ENCODE measurements around the gene BCL2L13. TPM values are rescaled to one million over a fixed set of nuclear protein-coding genes. Genes with fewer than 3 reads are reported as not detected.

Gene BCL2L13
- total and polyA plus RNA-seq, 4 experiments from 2014 or later: 28.3 to 39.2 (median 32.8) TPM

DNA sequence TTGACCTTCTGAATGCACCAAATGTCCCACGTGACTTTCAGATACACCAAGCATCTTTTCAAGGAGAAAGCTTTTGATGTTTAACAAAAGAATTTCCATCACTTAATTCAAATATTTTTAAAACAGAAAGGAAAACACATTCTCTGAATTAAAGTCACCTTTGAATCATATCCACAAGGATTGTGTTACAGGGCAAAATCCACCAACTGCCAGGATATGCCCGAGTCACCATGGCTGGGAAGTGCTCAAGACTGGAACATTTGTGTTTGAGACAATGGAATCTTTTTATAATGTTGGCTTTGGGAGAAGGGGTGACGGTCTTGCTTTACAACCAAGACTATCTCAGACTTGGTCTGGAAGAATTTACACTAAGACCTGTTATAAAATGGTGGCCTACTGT is 94.9 kb downstream of the BCL2L13 start:
- Mint-ChIP-seq H3K4me3 (peak overlapping the region in 1 of 8 donors; percentile 31), H3K4me1 (peaks cover 10 to 19% (median 14%) of the 10 kb centered on the region in 4 donors), H3K27me3 (no peaks in the 10 kb centered on the region), H3K36me3 (peaks cover 7 to 75% of the 10 kb centered on the region in 2 donors), H3K9me3 (no peaks in the 10 kb centered on the region), H3K27ac (peak overlapping the region; percentile 63 to 87 (median 77))
- no peaks in the 10 kb centered on the region for H3K9me3 ChIP-seq (ENCODE audit: control insufficient read depth in 1 of 2, low read length in 2 of 2)
- peaks cover 20% of the 10 kb centered on the region for H3K36me3 ChIP-seq (ENCODE audit: insufficient read depth, low read length)
- H3K4me3 ChIP-seq (ENCODE audit: low read length in 2 of 2): no peak overlapping the region
- H3K27me3 ChIP-seq (ENCODE audit: insufficient read depth, low read length): no peaks in the 10 kb centered on the region
- no peak for DNase-seq
- CTCF ChIA-PET (ENCODE audit: partially characterized antibody): interaction anchor here (1.6 to 1.9 kb wide), 2 partner anchors 9 to 11 kb away, joined by 4 to 7 read pairs; no protein-coding TSS in a partner anchor
- H3K4me1 ChIP-seq (ENCODE audit: insufficient read depth, low read length): peaks cover 7% of the 10 kb centered on the region
- POLR2A ChIA-PET (ENCODE audit: partially characterized antibody): no interaction called here
- intact Hi-C loops (cut with micrococcal nuclease): no loop called here
- no peak overlapping the region for H3K27ac ChIP-seq (ENCODE audit: low read depth, low read length)

DNA sequence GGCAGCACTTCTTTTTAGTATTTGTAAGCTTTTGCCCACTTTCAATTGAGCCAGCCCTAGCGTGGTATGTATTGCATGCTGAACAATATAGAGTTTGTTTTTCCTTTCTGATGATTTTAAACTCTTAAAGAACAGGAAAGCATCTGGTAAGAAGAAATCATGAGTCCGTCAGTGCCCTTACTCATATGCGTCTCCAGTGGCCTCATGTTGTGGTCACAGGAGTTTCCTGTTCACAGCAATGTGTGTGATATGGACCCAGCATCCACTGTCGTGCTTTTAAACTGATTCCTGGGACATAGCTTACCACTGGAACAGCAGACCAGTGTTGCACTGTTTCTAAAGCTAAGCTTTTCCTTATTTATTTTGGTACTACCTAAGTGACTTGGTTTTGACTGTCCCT is 95.6 kb downstream of the BCL2L13 start:
- DNase-seq: no peak
- peaks cover 25% of the 10 kb centered on the region for H3K36me3 ChIP-seq (ENCODE audit: insufficient read depth, low read length)

DNA sequence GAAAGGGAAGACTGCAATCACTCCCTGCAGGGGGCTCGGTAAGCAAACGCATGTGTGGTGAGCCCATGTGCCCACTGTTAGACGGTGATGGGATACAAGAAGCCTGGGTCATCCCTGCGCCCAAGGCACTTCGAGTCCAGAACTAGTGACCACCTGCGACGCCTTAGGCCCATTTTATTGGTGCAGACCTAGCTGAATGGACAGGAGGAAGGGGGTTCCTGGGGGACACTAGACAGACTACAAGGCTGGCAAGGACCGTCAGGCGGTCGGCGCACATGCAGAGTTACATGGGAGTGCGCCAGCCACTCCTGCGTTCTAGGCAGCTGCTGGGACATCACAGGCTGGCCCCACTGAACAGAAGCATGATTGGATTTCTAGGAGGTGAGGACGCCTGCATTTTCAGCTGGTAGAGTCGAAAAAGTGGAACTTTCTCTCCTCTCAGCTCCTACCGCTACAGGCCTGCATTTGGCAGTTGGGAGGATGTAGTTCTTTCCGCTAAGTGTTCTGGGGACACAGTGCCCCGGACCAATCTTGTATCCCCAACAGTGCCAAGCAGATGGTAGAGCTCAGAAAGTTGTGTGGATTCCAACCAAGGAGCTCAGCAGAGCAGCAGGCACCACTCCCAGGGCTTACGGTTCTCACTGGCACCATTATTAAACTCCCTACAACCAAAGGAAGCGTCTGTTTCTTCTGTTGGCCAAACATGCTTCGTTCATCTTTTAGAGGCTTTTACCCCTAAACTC is 100.0 kb downstream of the BCL2L13 start:
- intact Hi-C loops (cut with micrococcal nuclease): no loop called here
- Mint-ChIP-seq H3K4me1 (peaks cover 10 to 23% (median 16%) of the 10 kb centered on the region in 4 donors), H3K4me3 (no peak overlapping the region), H3K27ac (peak overlapping the region in 2 of 7 donors; percentile 18 to 59), H3K36me3 (peaks cover 11 to 64% of the 10 kb centered on the region in 2 donors), H3K27me3 (no peaks in the 10 kb centered on the region), H3K9me3 (no peaks in the 10 kb centered on the region)
- Histone ChIP-seq H3K4me1 (ENCODE audit: insufficient read depth, low read length) (peaks cover 7% of the 10 kb centered on the region), H3K27ac (ENCODE audit: low read depth, low read length) (no peak overlapping the region), H3K4me3 (ENCODE audit: low read length in 2 of 2) (no peak overlapping the region), H3K9me3 (ENCODE audit: control insufficient read depth in 1 of 2, low read length in 2 of 2) (no peaks in the 10 kb centered on the region), H3K27me3 (ENCODE audit: insufficient read depth, low read length) (no peaks in the 10 kb centered on the region), H3K36me3 (ENCODE audit: insufficient read depth, low read length) (peaks cover 22% of the 10 kb centered on the region)
- POLR2A ChIA-PET (ENCODE audit: partially characterized antibody): no interaction called here
- no peak for DNase-seq
- CTCF ChIA-PET (ENCODE audit: partially characterized antibody): interaction anchor here (1.2 to 15.7 kb wide), 2 partner anchors 15 to 49 kb away, joined by 3 to 240 read pairs; no protein-coding TSS in a partner anchor

More for the DNA sequence above, 95.6 kb downstream of the BCL2L13 start:
- intact Hi-C loops (cut with micrococcal nuclease): no loop called here
- Mint-ChIP-seq H3K4me1 (peaks cover 10 to 19% (median 14%) of the 10 kb centered on the region in 4 donors), H3K27ac (peak overlapping the region; percentile 63 to 87 (median 77)), H3K36me3 (peaks cover 11 to 74% of the 10 kb centered on the region in 2 donors), H3K9me3 (no peaks in the 10 kb centered on the region), H3K4me3 (peak overlapping the region in 1 of 8 donors; percentile 7), H3K27me3 (no peaks in the 10 kb centered on the region)
- no peak overlapping the region for H3K4me3 ChIP-seq (ENCODE audit: low read length in 2 of 2)
- CTCF ChIA-PET (ENCODE audit: partially characterized antibody): interaction anchor here (1.6 to 1.9 kb wide), 2 partner anchors 8 to 10 kb away, joined by 4 to 7 read pairs; no protein-coding TSS in a partner anchor
- peaks cover 7% of the 10 kb centered on the region for H3K4me1 ChIP-seq (ENCODE audit: insufficient read depth, low read length)
- H3K27ac ChIP-seq (ENCODE audit: low read depth, low read length): no peak overlapping the region
- no peaks in the 10 kb centered on the region for H3K9me3 ChIP-seq (ENCODE audit: control insufficient read depth in 1 of 2, low read length in 2 of 2)
- H3K27me3 ChIP-seq (ENCODE audit: insufficient read depth, low read length): no peaks in the 10 kb centered on the region
- POLR2A ChIA-PET (ENCODE audit: partially characterized antibody): no interaction called here

DNA sequence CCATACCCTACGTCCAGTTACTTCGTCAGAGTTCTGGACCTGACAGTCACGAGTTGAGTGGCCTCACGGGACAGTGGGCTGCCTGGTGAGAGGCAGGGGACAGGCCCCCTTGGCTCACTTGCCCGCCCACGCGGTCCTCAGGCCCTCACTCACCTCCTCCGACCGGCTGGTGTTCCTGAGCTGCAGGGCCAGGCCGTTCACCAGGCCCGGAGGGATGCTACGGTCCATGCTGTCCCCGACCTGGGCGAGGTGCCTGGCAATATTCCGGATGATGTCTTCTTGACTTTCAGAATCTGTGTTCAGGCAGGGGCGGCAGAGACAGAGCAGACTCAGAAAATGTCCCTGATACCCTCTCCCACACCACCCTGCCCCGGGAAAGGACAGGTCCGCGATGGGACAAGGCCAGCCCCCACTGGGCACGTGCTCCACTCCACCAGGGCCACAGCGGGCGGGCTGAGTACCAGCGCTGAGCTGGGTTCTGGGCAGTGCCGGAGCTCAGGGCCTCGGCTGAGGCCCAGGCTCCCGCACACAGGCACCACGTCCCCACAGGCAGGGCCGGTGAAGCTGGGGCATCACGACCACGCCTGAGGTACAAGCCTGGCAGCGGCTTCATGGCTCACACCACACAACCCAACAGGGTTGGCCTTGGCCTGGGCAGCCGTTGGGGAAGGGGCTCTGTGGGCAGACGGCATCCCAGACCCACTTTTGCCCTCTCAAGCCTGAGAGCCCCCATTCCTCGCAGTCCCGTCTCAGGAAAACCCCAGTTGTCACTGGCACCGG is 100.8 kb downstream of the BCL2L13 start:
- ChIA-PET CTCF (ENCODE audit: partially characterized antibody) (interaction anchor here (1.2 to 15.7 kb wide), 2 partner anchors 16 to 48 kb away, joined by 3 to 240 read pairs; no protein-coding TSS in a partner anchor), POLR2A (ENCODE audit: partially characterized antibody) (no interaction called here)
- no peaks in the 10 kb centered on the region for H3K9me3 ChIP-seq (ENCODE audit: control insufficient read depth in 1 of 2, low read length in 2 of 2)
- Mint-ChIP-seq H3K9me3 (no peaks in the 10 kb centered on the region), H3K36me3 (peaks cover 11 to 55% of the 10 kb centered on the region in 2 donors), H3K27ac (no peak overlapping the region), H3K4me1 (peaks cover 5 to 17% (median 8%) of the 10 kb centered on the region in 4 donors), H3K27me3 (no peaks in the 10 kb centered on the region), H3K4me3 (no peak overlapping the region)
- peaks cover 2% of the 10 kb centered on the region for H3K4me1 ChIP-seq (ENCODE audit: insufficient read depth, low read length)
- no peak overlapping the region for H3K4me3 ChIP-seq (ENCODE audit: low read length in 2 of 2)
- intact Hi-C loops (cut with micrococcal nuclease): no loop called here
- H3K27ac ChIP-seq (ENCODE audit: low read depth, low read length): no peak overlapping the region
- H3K27me3 ChIP-seq (ENCODE audit: insufficient read depth, low read length): no peaks in the 10 kb centered on the region
- no peak for DNase-seq
- H3K36me3 ChIP-seq (ENCODE audit: insufficient read depth, low read length): peaks cover 22% of the 10 kb centered on the region

DNA sequence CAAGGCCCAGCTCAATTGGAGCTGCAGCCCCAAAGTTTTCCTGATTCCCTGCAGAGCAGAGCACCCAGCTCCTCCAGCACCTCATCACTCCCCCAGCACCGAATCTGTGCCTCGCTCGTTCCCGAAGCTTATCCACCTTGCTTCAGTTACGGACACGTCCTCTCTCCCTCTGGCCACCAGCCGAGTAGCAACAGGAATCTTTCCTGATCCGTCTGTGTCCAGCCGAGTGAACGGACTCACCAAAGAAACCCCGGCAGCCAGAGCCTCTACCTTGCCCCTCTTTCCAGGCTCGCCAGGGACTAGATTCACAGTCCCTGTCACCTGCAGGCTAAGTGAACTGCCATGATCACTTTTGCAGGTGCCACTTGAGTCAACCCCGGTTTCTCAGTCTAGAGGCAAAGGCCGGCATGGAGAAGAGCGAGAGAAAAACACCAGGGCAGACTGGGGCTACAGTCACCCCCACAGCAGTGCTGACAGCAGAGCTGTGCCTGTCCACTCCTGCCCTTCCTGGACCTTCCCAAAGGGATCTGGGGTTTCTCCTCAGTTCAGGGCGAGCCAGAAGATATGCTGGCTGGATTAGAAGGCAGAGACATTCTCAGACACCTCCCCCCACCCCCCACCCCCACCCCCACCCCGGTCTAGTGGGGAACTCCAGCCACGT is 103.4 kb downstream of the BCL2L13 start:
- Histone ChIP-seq H3K4me3 (ENCODE audit: low read length in 2 of 2) (no peak overlapping the region), H3K9me3 (ENCODE audit: control insufficient read depth in 1 of 2, low read length in 2 of 2) (no peaks in the 10 kb centered on the region), H3K4me1 (ENCODE audit: insufficient read depth, low read length) (no peaks in the 10 kb centered on the region), H3K27ac (ENCODE audit: low read depth, low read length) (peak overlapping the region; percentile 9), H3K27me3 (ENCODE audit: insufficient read depth, low read length) (no peaks in the 10 kb centered on the region), H3K36me3 (ENCODE audit: insufficient read depth, low read length) (peaks cover 13% of the 10 kb centered on the region)
- Mint-ChIP-seq H3K9me3 (no peaks in the 10 kb centered on the region), H3K4me1 (peaks cover 2 to 15% (median 5%) of the 10 kb centered on the region in 4 donors), H3K36me3 (peaks cover 11 to 50% of the 10 kb centered on the region in 2 donors), H3K27me3 (no peaks in the 10 kb centered on the region), H3K4me3 (no peak overlapping the region), H3K27ac (peak overlapping the region in 5 of 7 donors; percentile 10 to 79 (median 48))
- ChIA-PET POLR2A (ENCODE audit: partially characterized antibody) (interaction anchor here (1.0 to 3.3 kb wide), 4 partner anchors 37 to 336 kb away, joined by 3 to 20 read pairs (median 10); partner anchors contain the start of gene PEX26), CTCF (ENCODE audit: partially characterized antibody) (interaction anchor here (0.6 to 15.7 kb wide), 20 partner anchors 7 to 335 kb away, joined by 3 to 240 read pairs (median 6); partner anchors contain the start of gene PEX26)
- intact Hi-C loops (cut with micrococcal nuclease): loop anchor here (1.0 kb wide), 2 partner anchors 39 to 43 kb away; no protein-coding TSS in a partner anchor
- no peak for DNase-seq

DNA sequence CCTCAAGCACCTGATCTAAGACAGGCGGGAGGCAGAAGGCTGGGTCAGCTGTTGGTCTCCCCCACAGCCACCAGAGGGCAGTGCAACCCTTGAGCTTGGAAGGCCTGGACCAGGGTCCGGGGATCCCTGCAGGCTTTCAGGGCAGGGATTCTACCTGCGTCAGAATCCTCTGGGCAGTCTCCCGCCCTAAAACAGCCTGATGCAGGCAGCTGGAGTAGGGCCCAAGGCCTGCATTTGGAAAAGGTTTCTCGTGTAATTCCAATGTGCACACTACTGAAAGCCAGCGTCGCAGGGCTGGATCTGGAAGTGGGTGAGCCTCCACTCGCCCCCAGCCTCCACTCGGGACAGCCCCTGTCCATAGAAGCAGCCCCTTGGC is 104.0 kb downstream of the BCL2L13 start:
- H3K9me3 Mint-ChIP-seq: peaks cover 0 to under 1% (median 0%) of the 10 kb centered on the region in 8 donors
- peaks cover 13% of the 10 kb centered on the region for H3K36me3 ChIP-seq (ENCODE audit: insufficient read depth, low read length)
- POLR2A ChIA-PET (ENCODE audit: partially characterized antibody): interaction anchor here (1.0 to 3.3 kb wide), 5 partner anchors 31 to 335 kb away, joined by 3 to 20 read pairs (median 3); partner anchors contain the start of gene PEX26

More for the DNA sequence above, 104.0 kb downstream of the BCL2L13 start:
- CTCF ChIA-PET (ENCODE audit: partially characterized antibody): interaction anchor here (1.0 to 15.7 kb wide), 19 partner anchors 9 to 334 kb away, joined by 3 to 240 read pairs (median 6); partner anchors contain the start of gene PEX26
- peaks cover 2 to 15% (median 5%) of the 10 kb centered on the region in 4 donors for H3K4me1 Mint-ChIP-seq
- no peak overlapping the region for H3K4me3 ChIP-seq (ENCODE audit: low read length in 2 of 2)
- no peaks in the 10 kb centered on the region for H3K9me3 ChIP-seq (ENCODE audit: control insufficient read depth in 1 of 2, low read length in 2 of 2)
- no peaks in the 10 kb centered on the region for H3K4me1 ChIP-seq (ENCODE audit: insufficient read depth, low read length)
- H3K27ac Mint-ChIP-seq: peak overlapping the region in 3 of 7 donors; percentile 24 to 62 (median 27)
- H3K27ac ChIP-seq (ENCODE audit: low read depth, low read length): no peak overlapping the region
- intact Hi-C loops (cut with micrococcal nuclease): loop anchor here (1.0 kb wide), 2 partner anchors 39 to 43 kb away; no protein-coding TSS in a partner anchor
- H3K27me3 Mint-ChIP-seq: no peaks in the 10 kb centered on the region
- DNase-seq: peak; percentile 51 to 65 (median 57)
- no peaks in the 10 kb centered on the region for H3K27me3 ChIP-seq (ENCODE audit: insufficient read depth, low read length)
- H3K36me3 Mint-ChIP-seq: peaks cover 11 to 46% of the 10 kb centered on the region in 2 donors
- H3K4me3 Mint-ChIP-seq: no peak overlapping the region
